ENCODE measurements around the gene CLEC1B.
A peak's percentile ranks its signal among the peaks of the same experiment; 100 is the strongest.
"Not testable (repeated sequence)": the region's sequence is repeated elsewhere in the genome, so short reads cannot be mapped to it uniquely, and the experiment has no call there.

CLEC1B gene

GRCh38 chr12:9999016-9999415 is at the start of gene CLEC1B:
CLEC1B (minus strand) TSS chr12:9999121; CDS start chr12:9999100, 21 bp downstream.
- no peak for DNase-seq (ENCODE audit: low spot score)

GRCh38 chr12:10048526-10048925 is 49.6 kb upstream of the CLEC1B start:
- DNase-seq (ENCODE audit: low spot score): no peak

GRCh38 chr12:10042167-10042566 is 43.2 kb upstream of the CLEC1B start:
- no peak for DNase-seq (ENCODE audit: low spot score)

- DNase-seq (ENCODE audit: low spot score): peak; percentile 22
Measured at GRCh38 chr12:10033783-10034545, 35.0 kb upstream of the CLEC1B start.

- DNase-seq (ENCODE audit: low spot score): peak; percentile 34
Measured at GRCh38 chr12:10031771-10032175, 32.9 kb upstream of the CLEC1B start.

GRCh38 chr12:10031321-10031720 is 32.4 kb upstream of the CLEC1B start:
- DNase-seq (ENCODE audit: low spot score): no peak

GRCh38 chr12:10030446-10030845 is 31.5 kb upstream of the CLEC1B start, which contains the start of gene CLEC9A:
CLEC9A (plus strand) TSS chr12:10030682; CDS start chr12:10052688, 22,006 bp downstream.
- no peak for DNase-seq (ENCODE audit: low spot score)

GRCh38 chr12:10027721-10028120 is 28.8 kb upstream of the CLEC1B start:
- DNase-seq (ENCODE audit: low spot score): peak; percentile 18

GRCh38 chr12:10027311-10027710 is 28.4 kb upstream of the CLEC1B start:
- no peak for DNase-seq (ENCODE audit: low spot score)

GRCh38 chr12:10026666-10027065 is 27.7 kb upstream of the CLEC1B start:
- DNase-seq (ENCODE audit: low spot score): not testable (repeated sequence)

- DNase-seq (ENCODE audit: low spot score): no peak
Measured at GRCh38 chr12:10025236-10025635, 26.3 kb upstream of the CLEC1B start.

- DNase-seq (ENCODE audit: low spot score): no peak
Measured at GRCh38 chr12:10021342-10021741, 22.4 kb upstream of the CLEC1B start.

- no peak for DNase-seq (ENCODE audit: low spot score)
Measured at GRCh38 chr12:10018386-10018785, 19.5 kb upstream of the CLEC1B start.

GRCh38 chr12:10016881-10017280 is 18.0 kb upstream of the CLEC1B start:
- peak; percentile 85 for DNase-seq (ENCODE audit: low spot score)

GRCh38 chr12:10015450-10015849 is 16.5 kb upstream of the CLEC1B start:
- DNase-seq (ENCODE audit: low spot score): no peak

- DNase-seq (ENCODE audit: low spot score): peak; percentile 56
Measured at GRCh38 chr12:10012630-10013330, 13.9 kb upstream of the CLEC1B start.

- DNase-seq (ENCODE audit: low spot score): no peak
Measured at GRCh38 chr12:10001171-10001776, 2.4 kb upstream of the CLEC1B start.

- DNase-seq (ENCODE audit: low spot score): peak; percentile 46
Measured at GRCh38 chr12:9992296-9992695, 6.6 kb downstream of the CLEC1B start.

GRCh38 chr12:9991876-9992275 is 7.0 kb downstream of the CLEC1B start:
- no peak for DNase-seq (ENCODE audit: low spot score)

GRCh38 chr12:9980126-9980525 is 18.8 kb downstream of the CLEC1B start:
- no peak for DNase-seq (ENCODE audit: low spot score)

- no peak for DNase-seq (ENCODE audit: low spot score)
Measured at GRCh38 chr12:9977916-9978315, 21.0 kb downstream of the CLEC1B start.

- DNase-seq (ENCODE audit: low spot score): not testable (repeated sequence)
Measured at GRCh38 chr12:9976626-9977025, 22.3 kb downstream of the CLEC1B start.

GRCh38 chr12:9975614-9976013 is 23.3 kb downstream of the CLEC1B start:
- DNase-seq (ENCODE audit: low spot score): no peak

Measured in COLO829 (cell line).